ENCODE data around the gene CHST12. TPM values are rescaled to one million over a fixed set of nuclear protein-coding genes. Genes with fewer than 3 reads are reported as not detected.
A peak's percentile ranks its signal among the peaks of the same experiment; 100 is the strongest.

CHST12 gene
- total RNA-seq, 2 donors from 2014 or later: 8.7 to 8.8 TPM

GRCh38 chr7:2431260-2431867 lies 28.0 kb downstream of the CHST12 start:
- Histone ChIP-seq H3K4me3 (no peak overlapping the region), H3K36me3 (no peaks in the 10 kb centered on the region), H3K27me3 (no peaks in the 10 kb centered on the region), H3K9ac (ENCODE audit: low read depth in 2 of 2, low read length in 2 of 2) (no peak overlapping the region), H3K4me1 (no peaks in the 10 kb centered on the region), H3K27ac (no peak overlapping the region), H3K9me3 (no peaks in the 10 kb centered on the region)
- TF ChIP-seq CTCF (IDR thresholded peaks at IDR 0.05): peak; percentile 37
- intact Hi-C loops (cut with DNase I): no loop called here
- no peak for DNase-seq

GRCh38 chr7:2432910-2433712 lies 29.7 kb downstream of the CHST12 start:
- Histone ChIP-seq H3K9me3 (no peaks in the 10 kb centered on the region), H3K4me1 (no peaks in the 10 kb centered on the region), H3K4me3 (no peak overlapping the region), H3K36me3 (no peaks in the 10 kb centered on the region), H3K9ac (ENCODE audit: low read depth in 2 of 2, low read length in 2 of 2) (no peak overlapping the region), H3K27me3 (no peaks in the 10 kb centered on the region), H3K27ac (no peak overlapping the region)
- intact Hi-C loops (cut with DNase I): no loop called here
- no peak for TF ChIP-seq CTCF (IDR thresholded peaks at IDR 0.05)
- no peak for DNase-seq

- Histone ChIP-seq H3K4me3 (no peak overlapping the region), H3K27me3 (no peaks in the 10 kb centered on the region), H3K4me1 (no peaks in the 10 kb centered on the region), H3K36me3 (no peaks in the 10 kb centered on the region), H3K9ac (ENCODE audit: low read depth in 2 of 2, low read length in 2 of 2) (no peak overlapping the region), H3K27ac (no peak overlapping the region), H3K9me3 (no peaks in the 10 kb centered on the region)
- intact Hi-C loops (cut with DNase I): no loop called here
- DNase-seq: no peak
- no peak for TF ChIP-seq CTCF (IDR thresholded peaks at IDR 0.05)
Observed at GRCh38 chr7:2433713-2434550, 30.5 kb downstream of the CHST12 start.

- TF ChIP-seq CTCF (IDR thresholded peaks at IDR 0.05): no peak
- no peaks in the 10 kb centered on the region for H3K36me3 ChIP-seq
Observed at GRCh38 chr7:2435146-2435545, 31.7 kb downstream of the CHST12 start.

GRCh38 chr7:2436341-2437104 lies 33.1 kb downstream of the CHST12 start:
- no peak for DNase-seq
- Histone ChIP-seq H3K27me3 (no peaks in the 10 kb centered on the region), H3K36me3 (no peaks in the 10 kb centered on the region), H3K27ac (no peak overlapping the region), H3K9ac (ENCODE audit: low read depth in 2 of 2, low read length in 2 of 2) (no peak overlapping the region), H3K4me1 (no peaks in the 10 kb centered on the region), H3K4me3 (no peak overlapping the region), H3K9me3 (no peaks in the 10 kb centered on the region)
- intact Hi-C loops (cut with DNase I): no loop called here
- TF ChIP-seq CTCF (IDR thresholded peaks at IDR 0.05): no peak

More at GRCh38 chr7:2435146-2435545, 31.7 kb downstream of the CHST12 start:
- no peak for DNase-seq
- H3K27me3 ChIP-seq: no peaks in the 10 kb centered on the region
- no peaks in the 10 kb centered on the region for H3K4me1 ChIP-seq
- intact Hi-C loops (cut with DNase I): no loop called here
- H3K27ac ChIP-seq: no peak overlapping the region
- H3K4me3 ChIP-seq: no peak overlapping the region
- no peaks in the 10 kb centered on the region for H3K9me3 ChIP-seq
- no peak overlapping the region for H3K9ac ChIP-seq (ENCODE audit: low read depth in 2 of 2, low read length in 2 of 2)

Data from colonic mucosa (tissue), 4 donors.